GM12875 (cell line): ENCODE results near the gene PLEKHG4B.

Source experiments
- H3K4me3 ChIP-seq: one replicate; pipeline ENCODE4 v1.5.1; 2011; ENCODE audit warnings: low read depth, low read length, control low read depth
- TF ChIP-seq, protein P1 (sequence below): IDR thresholded peaks from 2 replicates; pipeline ENCODE4 v1.5.1; 2011; ENCODE audit warnings: low read depth, mild to moderate bottlenecking, control low read depth, inconsistent platforms, low read length, moderate library complexity, borderline replicate concordance; ENCODE audit not compliant: insufficient read depth

The PLEKHG4B gene

DNA sequence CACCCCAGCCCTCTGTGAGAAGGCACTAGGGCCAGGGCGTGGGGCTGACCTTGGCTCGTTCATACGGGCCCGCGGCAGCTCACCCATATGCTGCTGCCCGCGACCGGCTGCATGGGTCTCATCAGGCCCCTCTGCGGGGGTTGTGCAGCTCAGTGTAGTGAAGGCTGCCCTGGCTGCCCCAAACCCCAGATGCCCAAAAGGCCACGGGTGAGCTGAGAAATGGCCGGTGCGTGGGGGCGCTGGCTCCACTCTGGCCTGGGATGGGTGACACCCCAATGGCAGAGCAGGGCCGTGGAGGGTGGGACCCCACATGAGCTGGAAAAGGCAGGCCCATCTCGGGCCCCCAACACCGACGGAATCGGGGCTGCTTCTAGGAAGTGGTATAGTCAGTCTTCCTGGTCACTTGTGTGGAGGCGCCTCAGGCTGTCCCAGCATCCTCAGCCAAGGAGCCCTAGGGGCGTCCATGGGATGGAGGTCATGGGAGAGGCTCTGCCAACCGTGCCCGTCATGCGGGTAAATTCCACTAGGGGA lies 79.9 kb downstream of the PLEKHG4B start:
- TF ChIP-seq, protein P1, sequence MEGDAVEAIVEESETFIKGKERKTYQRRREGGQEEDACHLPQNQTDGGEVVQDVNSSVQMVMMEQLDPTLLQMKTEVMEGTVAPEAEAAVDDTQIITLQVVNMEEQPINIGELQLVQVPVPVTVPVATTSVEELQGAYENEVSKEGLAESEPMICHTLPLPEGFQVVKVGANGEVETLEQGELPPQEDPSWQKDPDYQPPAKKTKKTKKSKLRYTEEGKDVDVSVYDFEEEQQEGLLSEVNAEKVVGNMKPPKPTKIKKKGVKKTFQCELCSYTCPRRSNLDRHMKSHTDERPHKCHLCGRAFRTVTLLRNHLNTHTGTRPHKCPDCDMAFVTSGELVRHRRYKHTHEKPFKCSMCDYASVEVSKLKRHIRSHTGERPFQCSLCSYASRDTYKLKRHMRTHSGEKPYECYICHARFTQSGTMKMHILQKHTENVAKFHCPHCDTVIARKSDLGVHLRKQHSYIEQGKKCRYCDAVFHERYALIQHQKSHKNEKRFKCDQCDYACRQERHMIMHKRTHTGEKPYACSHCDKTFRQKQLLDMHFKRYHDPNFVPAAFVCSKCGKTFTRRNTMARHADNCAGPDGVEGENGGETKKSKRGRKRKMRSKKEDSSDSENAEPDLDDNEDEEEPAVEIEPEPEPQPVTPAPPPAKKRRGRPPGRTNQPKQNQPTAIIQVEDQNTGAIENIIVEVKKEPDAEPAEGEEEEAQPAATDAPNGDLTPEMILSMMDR: no peak
- no peak overlapping the region for H3K4me3 ChIP-seq

DNA sequence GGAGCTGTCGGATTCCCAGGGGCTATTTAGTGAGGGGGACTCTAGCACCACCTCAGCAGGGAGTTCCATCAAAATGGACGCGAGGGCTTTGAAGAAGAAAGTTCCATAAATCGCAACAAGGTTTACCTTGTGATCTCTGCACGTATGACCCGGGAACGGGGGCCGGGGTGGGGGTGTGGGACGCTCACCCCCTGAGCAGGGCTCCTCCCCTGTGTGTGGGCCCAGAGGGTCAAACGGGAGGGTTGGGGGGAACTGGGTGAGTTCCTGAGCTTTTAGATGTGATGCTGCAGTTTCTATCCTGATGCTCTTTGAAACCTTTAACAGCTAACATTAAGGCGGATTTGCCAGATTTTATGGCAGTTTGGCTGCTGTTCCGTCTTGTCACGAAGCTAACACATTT lies 80.5 kb downstream of the PLEKHG4B start:
- TF ChIP-seq, protein P1: no peak
- no peak overlapping the region for H3K4me3 ChIP-seq

DNA sequence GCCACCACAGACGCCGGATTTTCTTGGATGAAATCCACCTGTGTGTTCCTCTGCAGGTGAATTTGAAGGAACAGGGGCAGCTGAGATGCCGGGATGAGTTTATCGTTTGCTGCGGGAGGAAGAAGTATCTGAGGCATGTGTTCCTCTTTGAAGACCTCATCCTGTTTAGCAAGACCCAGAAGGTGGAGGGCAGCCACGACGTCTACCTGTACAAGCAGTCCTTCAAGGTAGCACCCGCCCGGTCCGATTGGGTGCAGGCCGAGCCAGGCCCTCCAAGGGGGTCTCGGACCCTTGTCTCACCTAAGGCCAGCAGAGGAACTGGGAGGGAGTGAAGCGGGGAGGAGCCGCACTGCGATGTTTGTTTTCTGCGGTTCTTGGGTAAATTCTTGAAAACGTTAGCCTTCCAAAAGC lies 80.9 kb downstream of the PLEKHG4B start:
- TF ChIP-seq, protein P1: no peak
- H3K4me3 ChIP-seq: no peak overlapping the region

DNA sequence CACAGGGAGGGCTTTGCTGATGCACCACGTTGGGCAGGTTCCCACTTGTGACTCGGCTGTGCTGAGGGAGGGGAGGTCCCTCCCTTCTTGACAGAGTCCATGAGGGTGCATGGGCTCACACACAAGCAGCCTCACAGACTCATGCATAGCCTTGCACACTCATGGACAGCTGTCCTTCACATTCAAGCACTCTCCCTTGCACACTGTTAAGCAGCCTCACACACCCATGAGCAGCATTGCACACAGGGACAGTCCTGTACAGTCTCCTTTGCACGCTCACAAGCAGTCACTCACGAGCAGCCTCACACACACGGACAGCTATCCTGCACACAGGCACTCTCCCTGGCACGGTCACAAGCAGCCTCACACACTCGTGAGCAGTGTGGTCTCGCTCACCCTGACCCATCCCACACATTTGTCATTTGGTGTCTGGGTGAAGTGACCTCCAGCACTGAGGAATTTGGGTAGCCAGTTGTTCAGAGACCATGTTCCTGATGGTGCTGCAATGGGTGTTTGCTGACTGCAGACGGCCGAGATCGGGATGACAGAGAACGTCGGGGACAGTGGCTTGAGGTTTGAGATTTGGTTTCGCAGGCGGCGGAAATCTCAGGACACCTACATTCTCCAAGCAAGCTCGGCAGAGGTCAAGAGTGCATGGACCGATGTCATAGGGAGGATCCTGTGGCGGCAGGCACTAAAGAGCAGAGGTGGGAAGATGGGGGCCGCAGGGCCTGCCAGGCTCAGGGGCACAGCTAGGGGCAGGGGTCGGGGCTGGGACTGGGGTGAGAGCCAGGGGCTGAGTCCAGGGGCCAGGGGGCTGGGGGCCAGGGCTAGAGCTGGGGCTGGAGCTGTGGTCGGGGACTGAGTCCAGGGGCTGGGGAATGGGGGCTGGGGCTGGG lies 81.7 kb downstream of the PLEKHG4B start:
- H3K4me3 ChIP-seq: no peak overlapping the region

DNA sequence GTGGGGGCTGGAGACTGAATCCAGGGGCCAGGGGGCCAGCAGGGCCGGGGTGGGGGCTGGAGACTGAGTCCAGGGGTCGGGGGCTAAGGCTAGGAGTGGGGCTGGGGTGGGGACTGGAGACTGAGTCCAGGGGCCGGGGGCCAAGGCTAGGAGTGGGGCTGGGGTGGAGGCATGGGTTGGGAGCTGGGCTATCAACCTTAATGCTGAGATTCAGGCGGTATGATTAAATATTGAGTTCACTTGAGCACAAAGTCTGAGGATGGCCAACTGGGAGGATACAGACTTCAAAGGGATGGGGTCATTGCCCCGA lies 82.3 kb downstream of the PLEKHG4B start:
- TF ChIP-seq, protein P1: no peak
- no peak overlapping the region for H3K4me3 ChIP-seq

More for the DNA sequence above, 81.7 kb downstream of the PLEKHG4B start:
- TF ChIP-seq, protein P1: no peak

DNA sequence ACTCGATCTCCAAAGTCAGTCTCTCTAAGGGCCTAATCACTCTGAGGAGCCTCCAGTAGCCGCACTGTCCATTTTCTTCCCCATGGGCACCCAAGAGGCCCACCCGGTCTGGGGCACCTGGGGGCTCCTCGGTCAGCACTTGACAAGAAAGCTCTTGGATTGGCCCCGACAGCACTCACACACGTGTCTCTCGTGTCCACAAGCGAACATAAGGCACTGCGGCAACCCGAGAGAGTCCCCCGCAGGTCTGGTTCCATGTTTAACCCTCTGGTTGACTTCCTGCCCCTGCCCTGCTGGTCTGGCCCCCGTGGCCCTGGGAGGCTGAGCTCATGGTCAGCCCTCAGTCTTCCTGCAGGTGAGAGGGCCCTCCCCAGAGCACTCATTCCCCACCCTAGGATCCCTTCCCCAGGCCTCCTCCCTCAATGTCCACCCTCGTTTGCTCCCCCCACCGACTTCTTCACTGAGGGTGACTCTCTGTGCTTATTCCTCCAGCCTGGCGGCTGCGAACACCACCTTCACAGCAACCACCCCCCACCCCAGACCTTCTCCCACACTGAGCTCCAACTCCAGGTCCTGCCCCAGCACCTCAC lies 83.0 kb downstream of the PLEKHG4B start:
- TF ChIP-seq, protein P1: no peak
- H3K4me3 ChIP-seq: no peak overlapping the region
